ENCODE measurements around the gene RAB44. TPM values are rescaled to one million over a fixed set of nuclear protein-coding genes. Genes with fewer than 3 reads are reported as not detected.

RAB44 gene
- total and polyA plus RNA-seq, 2 experiments from 2014 or later = not detected

DNA sequence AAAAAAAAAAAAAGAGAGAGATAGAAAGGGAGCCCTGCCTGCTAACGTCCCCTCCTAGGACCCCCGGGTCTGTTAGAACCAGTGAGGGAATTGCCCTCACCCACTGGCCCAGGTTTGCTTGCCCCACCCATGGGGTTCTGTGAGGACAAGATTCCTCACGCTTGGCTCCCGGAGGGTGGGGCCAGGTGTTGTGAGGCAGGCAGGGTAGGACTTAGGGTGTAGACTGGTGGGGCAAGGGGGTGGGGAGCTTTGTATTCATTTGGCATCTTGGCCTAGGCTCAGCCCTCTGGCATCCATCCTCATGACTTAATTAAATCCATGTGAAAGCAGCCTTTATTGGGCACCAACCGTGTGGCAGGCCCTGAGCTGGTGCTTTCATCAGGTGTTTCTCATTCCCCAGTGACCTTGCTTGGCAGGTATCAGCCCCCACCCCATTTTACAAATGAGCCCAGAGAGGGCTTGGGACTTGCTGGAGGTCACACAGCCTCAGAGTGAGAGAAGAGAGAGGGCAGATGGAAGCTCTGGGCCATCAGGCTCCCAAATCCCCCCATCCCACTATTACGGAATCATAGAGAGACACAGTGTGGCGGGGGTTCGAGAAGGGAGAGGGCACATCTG lies 19.0 kb downstream of the RAB44 start:
- 78% methylated on average over 8 of the region's 8 CpGs for WGBS (ENCODE audit: low lambda C conversion rate, missing lambda C conversion rate)
- no peak overlapping the region for H3K4me3 ChIP-seq
- no peaks in the 10 kb centered on the region for H3K27me3 ChIP-seq
- no peak for DNase-seq (ENCODE audit: low spot score)
- H4K20me1 ChIP-seq (ENCODE audit: insufficient read depth, poor library complexity, severe bottlenecking) = no peaks in the 10 kb centered on the region
- H3K4me1 ChIP-seq (ENCODE audit: insufficient read depth) = no peaks in the 10 kb centered on the region
- TF ChIP-seq EZH2 (IDR thresholded peaks at IDR 0.05; ENCODE audit: borderline replicate concordance) = no peak
- TF ChIP-seq, protein P1, sequence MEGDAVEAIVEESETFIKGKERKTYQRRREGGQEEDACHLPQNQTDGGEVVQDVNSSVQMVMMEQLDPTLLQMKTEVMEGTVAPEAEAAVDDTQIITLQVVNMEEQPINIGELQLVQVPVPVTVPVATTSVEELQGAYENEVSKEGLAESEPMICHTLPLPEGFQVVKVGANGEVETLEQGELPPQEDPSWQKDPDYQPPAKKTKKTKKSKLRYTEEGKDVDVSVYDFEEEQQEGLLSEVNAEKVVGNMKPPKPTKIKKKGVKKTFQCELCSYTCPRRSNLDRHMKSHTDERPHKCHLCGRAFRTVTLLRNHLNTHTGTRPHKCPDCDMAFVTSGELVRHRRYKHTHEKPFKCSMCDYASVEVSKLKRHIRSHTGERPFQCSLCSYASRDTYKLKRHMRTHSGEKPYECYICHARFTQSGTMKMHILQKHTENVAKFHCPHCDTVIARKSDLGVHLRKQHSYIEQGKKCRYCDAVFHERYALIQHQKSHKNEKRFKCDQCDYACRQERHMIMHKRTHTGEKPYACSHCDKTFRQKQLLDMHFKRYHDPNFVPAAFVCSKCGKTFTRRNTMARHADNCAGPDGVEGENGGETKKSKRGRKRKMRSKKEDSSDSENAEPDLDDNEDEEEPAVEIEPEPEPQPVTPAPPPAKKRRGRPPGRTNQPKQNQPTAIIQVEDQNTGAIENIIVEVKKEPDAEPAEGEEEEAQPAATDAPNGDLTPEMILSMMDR (IDR thresholded peaks at IDR 0.05; ENCODE audit: poor library complexity) = no peak
- TF ChIP-seq EZH2phosphoT487 (IDR thresholded peaks at IDR 0.05; ENCODE audit: low read depth, severe bottlenecking, unreplicated experiment) = no peak
- H2AFZ ChIP-seq = no peak overlapping the region
- H3K9me2 ChIP-seq (replicated peaks; ENCODE audit: insufficient read depth) = no peaks in the 10 kb centered on the region
- H3K9me3 ChIP-seq (ENCODE audit: low read depth) = no peaks in the 10 kb centered on the region
- H3K36me3 ChIP-seq (replicated peaks; ENCODE audit: insufficient read depth, low read depth) = no peaks in the 10 kb centered on the region
- no peaks in the 10 kb centered on the region for H3K79me2 ChIP-seq
- no peak overlapping the region for H3K4me2 ChIP-seq
- H3K27ac ChIP-seq = no peak overlapping the region

DNA sequence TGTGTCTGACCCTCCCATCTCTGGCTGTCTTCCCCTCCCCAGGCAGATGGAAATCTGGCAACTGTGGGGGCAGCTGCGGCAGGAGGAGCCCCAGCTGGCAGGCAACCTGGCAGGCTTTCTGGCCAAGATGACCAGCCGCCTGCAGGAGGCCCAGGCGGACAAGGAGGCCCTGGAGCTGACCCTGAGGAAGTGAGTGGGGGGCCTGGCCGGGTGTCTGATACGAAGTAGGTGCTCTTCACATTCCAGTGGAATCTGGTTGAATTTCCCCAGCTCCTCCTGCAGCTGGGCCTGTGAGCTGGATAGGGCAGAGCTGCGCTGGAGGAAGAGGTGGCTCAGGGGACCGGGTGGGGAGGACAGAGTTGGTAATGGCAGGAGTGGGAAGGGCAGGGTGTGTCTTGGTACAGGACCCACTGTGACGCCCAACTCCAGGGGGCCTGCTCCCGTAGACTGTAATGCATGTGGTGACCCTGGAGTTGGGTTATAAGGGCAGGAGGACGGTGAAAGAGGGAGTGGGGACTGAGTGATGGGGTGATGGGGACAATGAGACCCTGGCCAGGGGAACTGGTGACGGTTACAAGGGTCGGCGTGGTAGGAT lies 19.7 kb downstream of the RAB44 start:
- H2AFZ ChIP-seq = no peak overlapping the region
- H3K27ac ChIP-seq = no peak overlapping the region
- WGBS (ENCODE audit: low lambda C conversion rate, missing lambda C conversion rate) = 68% methylated on average over 13 of the region's 13 CpGs
- no peaks in the 10 kb centered on the region for H3K9me3 ChIP-seq (ENCODE audit: low read depth)
- TF ChIP-seq EZH2 (IDR thresholded peaks at IDR 0.05; ENCODE audit: borderline replicate concordance) (no peak), EZH2phosphoT487 (IDR thresholded peaks at IDR 0.05; ENCODE audit: low read depth, severe bottlenecking, unreplicated experiment) (no peak)
- TF ChIP-seq, protein P1 (IDR thresholded peaks at IDR 0.05; ENCODE audit: poor library complexity) = no peak
- H3K4me1 ChIP-seq (ENCODE audit: insufficient read depth) = no peaks in the 10 kb centered on the region
- DNase-seq (ENCODE audit: low spot score) = no peak
- H3K4me2 ChIP-seq = no peak overlapping the region
- no peaks in the 10 kb centered on the region for H3K79me2 ChIP-seq
- no peaks in the 10 kb centered on the region for H3K27me3 ChIP-seq
- no peaks in the 10 kb centered on the region for H3K9me2 ChIP-seq (replicated peaks; ENCODE audit: insufficient read depth)
- H3K36me3 ChIP-seq (replicated peaks; ENCODE audit: insufficient read depth, low read depth) = no peaks in the 10 kb centered on the region
- H4K20me1 ChIP-seq (ENCODE audit: insufficient read depth, poor library complexity, severe bottlenecking) = no peaks in the 10 kb centered on the region
- H3K4me3 ChIP-seq = no peak overlapping the region

DNA sequence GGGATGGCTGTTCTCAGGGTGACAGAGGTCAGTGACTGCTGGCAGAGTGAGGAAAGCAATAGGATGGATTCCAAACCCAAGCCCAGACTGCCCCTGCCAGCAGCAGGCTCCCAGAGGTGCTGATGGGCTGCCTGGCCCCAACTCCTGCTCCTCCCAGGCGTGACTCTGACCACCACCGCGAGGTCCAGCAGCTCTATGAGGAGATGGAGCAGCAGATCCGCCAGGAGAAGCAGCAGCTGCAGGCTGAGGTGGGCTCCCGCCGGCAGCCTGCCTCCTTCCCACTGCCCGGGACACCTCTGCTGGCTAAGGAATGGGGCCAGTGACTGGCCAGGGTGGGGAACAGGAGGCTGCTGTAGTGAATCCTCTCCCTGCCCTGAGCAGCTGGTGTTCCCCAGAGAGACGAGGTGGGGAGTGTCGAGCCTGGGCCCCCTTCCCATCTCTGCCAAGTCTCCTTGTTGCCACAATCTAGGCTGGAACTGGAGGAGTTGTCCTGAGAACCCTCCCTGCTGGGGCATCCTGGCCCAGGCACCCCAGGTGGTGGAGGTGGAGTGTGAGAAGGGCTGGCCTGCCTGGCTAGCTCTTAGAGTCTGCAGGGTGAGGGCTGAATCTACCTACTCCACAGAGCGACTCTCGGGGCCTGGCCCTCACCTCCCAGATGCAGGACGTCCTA lies 20.4 kb downstream of the RAB44 start:
- no peak overlapping the region for H3K4me3 ChIP-seq
- no peak overlapping the region for H3K4me2 ChIP-seq
- H3K27me3 ChIP-seq = no peaks in the 10 kb centered on the region
- no peak overlapping the region for H2AFZ ChIP-seq
- no peaks in the 10 kb centered on the region for H3K79me2 ChIP-seq
- H4K20me1 ChIP-seq (ENCODE audit: insufficient read depth, poor library complexity, severe bottlenecking) = no peaks in the 10 kb centered on the region
- DNase-seq (ENCODE audit: low spot score) = no peak
- 80% methylated on average over 12 of the region's 12 CpGs for WGBS (ENCODE audit: low lambda C conversion rate, missing lambda C conversion rate)
- H3K9me3 ChIP-seq (ENCODE audit: low read depth) = no peaks in the 10 kb centered on the region
- TF ChIP-seq, protein P1 (IDR thresholded peaks at IDR 0.05; ENCODE audit: poor library complexity) = no peak
- TF ChIP-seq EZH2phosphoT487 (IDR thresholded peaks at IDR 0.05; ENCODE audit: low read depth, severe bottlenecking, unreplicated experiment) (no peak), EZH2 (IDR thresholded peaks at IDR 0.05; ENCODE audit: borderline replicate concordance) (no peak)
- H3K9me2 ChIP-seq (replicated peaks; ENCODE audit: insufficient read depth) = no peaks in the 10 kb centered on the region
- H3K27ac ChIP-seq = no peak overlapping the region
- H3K4me1 ChIP-seq (ENCODE audit: insufficient read depth) = no peaks in the 10 kb centered on the region
- H3K36me3 ChIP-seq (replicated peaks; ENCODE audit: insufficient read depth, low read depth) = no peaks in the 10 kb centered on the region

All from hepatocyte (in vitro differentiated cells).